Gastrocnemius medialis (tissue), 4 donors: ENCODE measurements around the gene EIPR1. TPM values are rescaled to one million over a fixed set of nuclear protein-coding genes. Genes with fewer than 3 reads are reported as not detected.

ENCODE experiments used
- ATAC-seq, 2 donors: fragments of 150-250 bp; one replicate each; pipeline ENCODE4 v1.9.1; 2016
- DNase-seq, 2 donors: peaks; one replicate each; pipeline ENCODE4 v3.0.0-alpha.2; 2019
- H3K27ac ChIP-seq, 4 donors: fragments of 200-600 bp; sonication (generic); 1 replicate in 1 of 4; 2 replicates in 3 of 4; pipeline ENCODE4 v1.5.1; 2016 to 2018; ENCODE audit warnings: mild to moderate bottlenecking in 2 of 4, moderate library complexity in 1 of 4
- H3K27me3 ChIP-seq, 3 donors: fragments of 200-600 bp; sonication (generic) in 2 of 3; 1 replicate in 1 of 3; 2 replicates in 2 of 3; pipeline versions ENCODE4 v1.5.1 to v1.6.0; 2016 to 2019; ENCODE audit warnings: mild to moderate bottlenecking in 1 of 3, moderate library complexity in 1 of 3
- H3K36me3 ChIP-seq, 2 donors: fragments of 200-600 bp; sonication (generic) in 1 of 2; one replicate each; pipeline ENCODE4 v1.5.1; 2017 to 2018
- H3K4me1 ChIP-seq, 2 donors: fragments of 200-600 bp; sonication (generic) in 1 of 2; one replicate each; pipeline ENCODE4 v1.5.1; 2016 to 2017; ENCODE audit warnings: mild to moderate bottlenecking in 2 of 2
- H3K4me3 ChIP-seq, 4 donors: fragments of 200-600 bp; sonication (generic) in 3 of 4; 1 replicate in 1 of 4; 2 replicates in 3 of 4; pipeline ENCODE4 v1.5.1; 2016 to 2019; ENCODE audit warnings: mild to moderate bottlenecking in 2 of 4
- H3K9me3 ChIP-seq, 3 donors: fragments of 200-600 bp; sonication (generic) in 2 of 3; 1 replicate in 1 of 3; 2 replicates in 2 of 3; pipeline ENCODE4 v1.5.1; 2016 to 2019
- CTCF ChIP-seq, 5 experiments: fragments of 450-650 bp in 3 of 5; fragments of 200-600 bp in 2 of 5; sonication (generic) in 2 of 5; IDR thresholded peaks in 4 of 5; conservative IDR thresholded peaks in 1 of 5; 1 replicate in 4 of 5; 2 replicates in 1 of 5; pipeline ENCODE4 v1.5.1; 2016 to 2019; ENCODE audit warnings: antibody characterized with exemption in 5 of 5, mild to moderate bottlenecking in 3 of 5, moderate library complexity in 3 of 5
- POLR2A ChIP-seq, 2 donors: fragments of 450-650 bp; IDR thresholded peaks; one replicate each; pipeline ENCODE4 v1.6.1; 2017; ENCODE audit warnings: antibody characterized with exemption in 2 of 2, mild to moderate bottlenecking in 2 of 2, moderate library complexity in 2 of 2
- in situ Hi-C, 4 donors: fragments of 200-750 bp; cut with MboI; loops; one replicate each; pipeline versions ENCODE4 v1.15.0 to v1.8.0; 2017; ENCODE audit warnings: low sequenced_read_pairs in 4 of 4
- intact Hi-C: fragments of 100-400 bp; cut with DNase I; formaldehyde crosslinking; loops from one replicate; pipeline ENCODE4 v1.15.1; 2023; ENCODE audit warnings: low total_unique reads
- total RNA-seq, 4 donors: library from RNA; depleted of rRNA; stranded (reverse); fragments of >200 nt; gene quantifications; one replicate each; pipeline versions ENCODE4 v1.1.0 to v1.2.3, GENCODE V29; 2016

The EIPR1 gene
- total RNA-seq, 4 donors from 2014 or later: 23.2 to 30.5 (median 24.4) TPM

GRCh38 chr2:3246928-3247714, 130.5 kb downstream of the EIPR1 start:
- in situ Hi-C loops: no loop called here
- TF ChIP-seq CTCF (IDR thresholded peaks at IDR 0.05 in 4 of 5, conservative IDR thresholded peaks at IDR 0.05 in 1 of 5) (no peak), POLR2A (IDR thresholded peaks at IDR 0.05) (no peak)

GRCh38 chr2:3246406-3246805, 131.2 kb downstream of the EIPR1 start:
- Histone ChIP-seq H3K4me1 (no peaks in the 10 kb centered on the region), H3K9me3 (no peaks in the 10 kb centered on the region), H3K36me3 (no peaks in the 10 kb centered on the region), H3K4me3 (no peak overlapping the region), H3K27me3 (no peaks in the 10 kb centered on the region), H3K27ac (no peak overlapping the region)
- in situ Hi-C loops: no loop called here
- intact Hi-C loops: no loop called here
- TF ChIP-seq CTCF (IDR thresholded peaks at IDR 0.05 in 4 of 5, conservative IDR thresholded peaks at IDR 0.05 in 1 of 5) (no peak), POLR2A (IDR thresholded peaks at IDR 0.05) (no peak)
- DNase-seq (no peak), ATAC-seq (no peak)

More at GRCh38 chr2:3246928-3247714, 130.5 kb downstream of the EIPR1 start:
- ATAC-seq (no peak), DNase-seq (no peak)
- no peaks in the 10 kb centered on the region for H3K36me3 ChIP-seq
- H3K27ac ChIP-seq: no peak overlapping the region
- no peaks in the 10 kb centered on the region for H3K27me3 ChIP-seq
- H3K9me3 ChIP-seq: no peaks in the 10 kb centered on the region
- intact Hi-C loops: no loop called here
- H3K4me1 ChIP-seq: no peaks in the 10 kb centered on the region
- no peak overlapping the region for H3K4me3 ChIP-seq

- TF ChIP-seq CTCF (IDR thresholded peaks at IDR 0.05 in 4 of 5, conservative IDR thresholded peaks at IDR 0.05 in 1 of 5): no peak
- no peak for TF ChIP-seq POLR2A (IDR thresholded peaks at IDR 0.05)
- ATAC-seq: no peak
- in situ Hi-C loops: no loop called here
Measured at GRCh38 chr2:3244486-3244885, 133.1 kb downstream of the EIPR1 start.

GRCh38 chr2:3243804-3244203, 133.8 kb downstream of the EIPR1 start:
- no peak for ATAC-seq
- Histone ChIP-seq H3K4me3 (no peak overlapping the region), H3K27ac (no peak overlapping the region), H3K4me1 (no peaks in the 10 kb centered on the region), H3K9me3 (no peaks in the 10 kb centered on the region), H3K27me3 (no peaks in the 10 kb centered on the region), H3K36me3 (no peaks in the 10 kb centered on the region)
- TF ChIP-seq POLR2A (IDR thresholded peaks at IDR 0.05): no peak
- no peak for TF ChIP-seq CTCF (IDR thresholded peaks at IDR 0.05 in 4 of 5, conservative IDR thresholded peaks at IDR 0.05 in 1 of 5)
- intact Hi-C loops: no loop called here
- DNase-seq: no peak
- in situ Hi-C loops: no loop called here

More at GRCh38 chr2:3244486-3244885, 133.1 kb downstream of the EIPR1 start:
- intact Hi-C loops: no loop called here
- no peaks in the 10 kb centered on the region for H3K4me1 ChIP-seq
- no peaks in the 10 kb centered on the region for H3K36me3 ChIP-seq
- no peaks in the 10 kb centered on the region for H3K27me3 ChIP-seq
- H3K4me3 ChIP-seq: no peak overlapping the region
- DNase-seq: no peak
- H3K27ac ChIP-seq: no peak overlapping the region
- no peaks in the 10 kb centered on the region for H3K9me3 ChIP-seq
